Activated CD8-positive, alpha-beta T cell treated with anti-CD3 and anti-CD28 coated beads for 36 hours (primary cell): Measurements from ENCODE around the gene HOXC5. TPM values are rescaled to one million over a fixed set of nuclear protein-coding genes. Genes with fewer than 3 reads are reported as not detected.

Source experiments
- ATAC-seq: fragments of 200-7000 bp; cut with Tn5 transposase; one replicate; pipeline ENCODE4 v1.10.0; 2021; ENCODE audit warnings: mild to moderate bottlenecking, moderate library complexity
- CTCF ChIA-PET: fragments of 350-600 bp; sonication (Branson Sonifier 250); formaldehyde crosslinking; loops from one replicate; lab custom pipeline; 2021; ENCODE audit warnings: antibody characterized with exemption; lab: Charles Lee
- POLR2A ChIA-PET: fragments of 350-600 bp; sonication (Branson Sonifier 250); formaldehyde crosslinking; loops from one replicate; lab custom pipeline; 2021; ENCODE audit warnings: antibody characterized with exemption; lab: Charles Lee
- DNase-seq: peaks from one replicate; pipeline ENCODE4 v3.0.0-alpha.2; 2020
- H3K27ac Mint-ChIP-seq: one replicate; pipeline ENCODE4 v1.8.0; 2021; ENCODE audit warnings: mild to moderate bottlenecking, mixed read lengths
- H3K27me3 Mint-ChIP-seq: one replicate; pipeline ENCODE4 v1.8.0; 2021; ENCODE audit warnings: mixed read lengths
- H3K36me3 Mint-ChIP-seq: one replicate; pipeline ENCODE4 v1.8.0; 2021; ENCODE audit warnings: low read depth, mixed read lengths
- H3K4me1 Mint-ChIP-seq: one replicate; pipeline ENCODE4 v1.8.0; 2021; ENCODE audit warnings: low read depth, mixed read lengths
- H3K4me3 Mint-ChIP-seq: one replicate; pipeline ENCODE4 v1.8.0; 2021; ENCODE audit warnings: mild to moderate bottlenecking, moderate library complexity, mixed read lengths
- H3K9me3 Mint-ChIP-seq: one replicate; pipeline ENCODE4 v1.8.0; 2021; ENCODE audit warnings: mixed read lengths
- CTCF ChIP-seq: fragments of 200-600 bp; IDR thresholded peaks from one replicate; pipeline ENCODE4 v1.8.0; 2022; ENCODE audit warnings: antibody characterized with exemption, mild to moderate bottlenecking
- intact Hi-C: fragments of 100-400 bp; cut with micrococcal nuclease; formaldehyde crosslinking; loops from one replicate; pipeline ENCODE4 v1.10.0; 2022
- total RNA-seq, 2 experiments: library from RNA; stranded (reverse); gene quantifications; one replicate each; pipeline ENCODE4 v1.2.3, GENCODE V29; 2021

HOXC5 gene
- total RNA-seq, 2 experiments from 2014 or later, result not detected

GRCh38 chr12:54010053-54010971 is 22.5 kb upstream of the HOXC5 start:
- ChIA-PET CTCF (interaction anchor here (0.6 to 5.0 kb wide), 7 partner anchors 18 to 197 kb away, joined by 3 to 81 read pairs (median 7); partner anchors contain the start of gene HOXC10), POLR2A (interaction anchor here (1.7 kb wide), 1 partner anchor 13 kb away, joined by 5 read pairs; no protein-coding TSS in a partner anchor)
- Mint-ChIP-seq H3K9me3 (no peaks in the 10 kb centered on the region), H3K4me1 (peaks cover 32% of the 10 kb centered on the region), H3K36me3 (no peaks in the 10 kb centered on the region), H3K4me3 (no peak overlapping the region), H3K27ac (no peak overlapping the region), H3K27me3 (peaks cover 87% of the 10 kb centered on the region)
- intact Hi-C loops, result no loop called here
- DNase-seq, result no peak
- no peak for ATAC-seq
- TF ChIP-seq CTCF, result no peak

- Mint-ChIP-seq H3K27me3 (peaks cover 89% of the 10 kb centered on the region), H3K27ac (no peak overlapping the region), H3K9me3 (no peaks in the 10 kb centered on the region), H3K4me1 (peaks cover 31% of the 10 kb centered on the region), H3K4me3 (no peak overlapping the region), H3K36me3 (no peaks in the 10 kb centered on the region)
- intact Hi-C loops, result no loop called here
- CTCF ChIA-PET, result interaction anchor here (0.6 to 2.5 kb wide), 4 partner anchors 21 to 196 kb away, joined by 3 to 11 read pairs (median 5); no protein-coding TSS in a partner anchor
- POLR2A ChIA-PET, result no interaction called here
- TF ChIP-seq CTCF, result no peak
- no peak for ATAC-seq
- no peak for DNase-seq
Measured at GRCh38 chr12:54010972-54011664, 21.7 kb upstream of the HOXC5 start.

- peaks cover 86% of the 10 kb centered on the region for H3K27me3 Mint-ChIP-seq
- no peak for TF ChIP-seq CTCF
- intact Hi-C loops, result no loop called here
- no peak overlapping the region for H3K27ac Mint-ChIP-seq
- ChIA-PET CTCF (interaction anchor here (0.6 to 2.5 kb wide), 8 partner anchors 12 to 261 kb away, joined by 3 to 12 read pairs (median 4); partner anchors contain the start of genes HOXC10 and HOXC9), POLR2A (interaction anchor here (0.6 kb wide), 1 partner anchor 15 kb away, joined by 3 read pairs; no protein-coding TSS in a partner anchor)
- DNase-seq (no peak), ATAC-seq (no peak)
- H3K4me3 Mint-ChIP-seq, result no peak overlapping the region
- H3K36me3 Mint-ChIP-seq, result no peaks in the 10 kb centered on the region
- H3K4me1 Mint-ChIP-seq, result peaks cover 23% of the 10 kb centered on the region
- H3K9me3 Mint-ChIP-seq, result no peaks in the 10 kb centered on the region
Measured at GRCh38 chr12:54011665-54012532, 21.0 kb upstream of the HOXC5 start.

- Mint-ChIP-seq H3K27me3 (peaks cover 84% of the 10 kb centered on the region), H3K36me3 (no peaks in the 10 kb centered on the region), H3K4me1 (peaks cover 30% of the 10 kb centered on the region), H3K4me3 (no peak overlapping the region), H3K9me3 (no peaks in the 10 kb centered on the region), H3K27ac (no peak overlapping the region)
- DNase-seq (no peak), ATAC-seq (no peak)
- ChIA-PET CTCF (interaction anchor here (0.6 to 2.1 kb wide), 10 partner anchors 12 to 260 kb away, joined by 3 to 12 read pairs (median 3); partner anchors contain the start of genes HOXC10 and HOXC9), POLR2A (interaction anchor here (0.6 to 1.3 kb wide), 2 partner anchors 14 to 176 kb away, joined by 3 read pairs; partner anchors contain the start of gene SMUG1)
- no peak for TF ChIP-seq CTCF
- intact Hi-C loops, result no loop called here
Measured at GRCh38 chr12:54012631-54013409, 20.0 kb upstream of the HOXC5 start.
